HCT116 (cell line): ENCODE data around the gene PRIMPOL. TPM values are rescaled to one million over a fixed set of nuclear protein-coding genes. Genes with fewer than 3 reads are reported as not detected.

Experiments
- ATAC-seq: fragments of 200-7000 bp; cut with Tn5 transposase; 2 replicates; pipeline ENCODE4 v1.9.1; 2020; ENCODE audit warnings: mild to moderate bottlenecking, moderate library complexity
- BruUV-seq: library from RNA; stranded (reverse); fragments of 400-500 nt; replicated peaks from 2 replicates; lab custom pipeline; 2021; lab: Mats Ljungman, UMichigan
- CTCF ChIA-PET: fragments of 300-600 bp; sonication (Branson Sonifier 250); formaldehyde crosslinking; loops from one replicate; lab custom pipeline; 2021; ENCODE audit warnings: antibody characterized with exemption; lab: Charles Lee
- POLR2A ChIA-PET: fragments of 300-600, 350-600 bp; sonication (Branson Sonifier 250); formaldehyde crosslinking; loops from one replicate; lab custom pipeline; 2021; ENCODE audit warnings: antibody characterized with exemption; lab: Charles Lee
- RAD21 ChIA-PET, 2 experiments: fragments of 300-600 bp; sonication (Branson Sonifier 250); formaldehyde crosslinking; loops; one replicate each; lab custom pipeline; 2023; ENCODE audit warnings: low total read pairs in 2 of 2; ENCODE audit not compliant: uncharacterized antibody in 2 of 2, unreplicated experiment in 2 of 2, low non-redundant PET in 1 of 2; lab: Charles Lee
- DNase-seq: peaks from one replicate; pipeline ENCODE4 v3.0.0-alpha.2; 2010; ENCODE audit warnings: low read depth, low spot score
- H2AFZ ChIP-seq: fragments of 200-600 bp; shearing (Covaris generic), sonication (generic); 2 replicates; pipeline ENCODE4 v1.6.1; 2017; ENCODE audit warnings: low read depth, mixed run types, mixed read lengths, antibody characterized with exemption, low read length; ENCODE audit not compliant: poor library complexity, severe bottlenecking
- H3K27ac ChIP-seq: 2 replicates; pipeline ENCODE4 v1.5.1; 2012; ENCODE audit warnings: low read depth, low read length
- H3K27me3 ChIP-seq: fragments of 200-600 bp; sonication (generic); 2 replicates; pipeline ENCODE4 v1.6.1; 2016; ENCODE audit warnings: mixed run types, low read length, mixed read lengths; ENCODE audit not compliant: insufficient read depth
- H3K36me3 ChIP-seq, 2 experiments: fragments of 200-500 bp in 1 of 2; fragments of 200-600 bp in 1 of 2; sonication (Bioruptor generic) in 1 of 2; sonication (generic) in 1 of 2; 2 replicates each; pipeline versions ENCODE4 v1.5.1 to v1.6.1; 2014 to 2016; ENCODE audit warnings: low read length in 2 of 2, inconsistent platforms in 1 of 2, mixed read lengths in 1 of 2, mixed run types in 1 of 2; ENCODE audit not compliant: insufficient read depth in 2 of 2, control insufficient read depth in 1 of 2
- H3K4me1 ChIP-seq, 2 experiments: fragments of 200-600 bp in 1 of 2; sonication (generic) in 1 of 2; 2 replicates each; pipeline versions ENCODE4 v1.5.1 to v1.6.1; 2012 to 2017; ENCODE audit warnings: low read length in 2 of 2, inconsistent platforms in 1 of 2, mild to moderate bottlenecking in 1 of 2, mixed read lengths in 1 of 2, mixed run types in 1 of 2, moderate library complexity in 1 of 2; ENCODE audit not compliant: insufficient read depth in 2 of 2, control insufficient read depth in 1 of 2
- H3K4me2 ChIP-seq: fragments of 200-600 bp; sonication (generic); 2 replicates; pipeline ENCODE4 v1.6.1; 2017; ENCODE audit warnings: mixed run types, low read length, mixed read lengths
- H3K4me3 ChIP-seq, 2 experiments: fragments of 200-600 bp in 1 of 2; sonication (generic) in 1 of 2; replicated peaks in 1 of 2; 2 replicates each; pipeline ENCODE4 v1.5.1; 2011 to 2016; ENCODE audit warnings: low read length in 2 of 2, control low read depth in 1 of 2, low read depth in 1 of 2, mild to moderate bottlenecking in 1 of 2, mixed read lengths in 1 of 2, mixed run types in 1 of 2
- H3K79me2 ChIP-seq: fragments of 200-600 bp; sonication (generic); 2 replicates; pipeline ENCODE4 v1.6.1; 2017; ENCODE audit warnings: mild to moderate bottlenecking, mixed run types, low read length, moderate library complexity, mixed read lengths; ENCODE audit not compliant: insufficient read depth
- H3K9ac ChIP-seq: fragments of 200-600 bp; sonication (generic); 2 replicates; pipeline ENCODE4 v1.6.1; 2016; ENCODE audit warnings: low read length, mixed read lengths
- H3K9me2 ChIP-seq: fragments of 200-600 bp; sonication (generic), shearing (Covaris generic); 2 replicates; pipeline ENCODE4 v1.6.1; 2017; ENCODE audit warnings: mixed run types, mild to moderate bottlenecking, moderate library complexity; ENCODE audit not compliant: insufficient read depth
- H3K9me3 ChIP-seq, 2 experiments: fragments of 200-500 bp in 1 of 2; fragments of 200-600 bp in 1 of 2; sonication (Bioruptor generic) in 1 of 2; sonication (generic) in 1 of 2; 2 replicates each; pipeline ENCODE4 v1.6.1; 2014 to 2017; ENCODE audit warnings: low read length in 2 of 2, mixed read lengths in 2 of 2, inconsistent platforms in 1 of 2, low read depth in 1 of 2, mild to moderate bottlenecking in 1 of 2, mixed run types in 1 of 2, moderate library complexity in 1 of 2; ENCODE audit not compliant: control insufficient read depth in 1 of 2, insufficient read depth in 1 of 2
- H4K20me1 ChIP-seq: fragments of 200-600 bp; sonication (generic), shearing (Covaris generic); 2 replicates; pipeline ENCODE4 v1.6.1; 2017; ENCODE audit warnings: mixed run types, mild to moderate bottlenecking, moderate library complexity; ENCODE audit not compliant: insufficient read depth
- JUND ChIP-seq: IDR thresholded peaks from 2 replicates; pipeline ENCODE4 v1.6.1; 2012
- POLR2AphosphoS5 ChIP-seq: IDR thresholded peaks from 2 replicates; pipeline ENCODE4 v1.6.1; 2011; ENCODE audit warnings: mild to moderate bottlenecking, low read depth, low read length, moderate library complexity
- TCF7L2 ChIP-seq: IDR thresholded peaks from 2 replicates; pipeline ENCODE4 v1.7.0; 2011; ENCODE audit warnings: borderline replicate concordance, inconsistent platforms; ENCODE audit not compliant: insufficient read depth, insufficient read length; ENCODE audit errors: extremely low read depth
- ZFX ChIP-seq: fragments of 450-650 bp; IDR thresholded peaks from 2 replicates; pipeline ENCODE4 v1.6.1; 2017
- intact Hi-C: fragments of 100-400 bp; cut with micrococcal nuclease; formaldehyde crosslinking; loops from 2 replicates; pipeline ENCODE4 v1.10.0; 2022
- total RNA-seq: library from RNA; stranded (reverse); gene quantifications from one replicate; pipeline ENCODE4 v1.2.1, GENCODE V29; 2021; ENCODE audit not compliant: unreplicated experiment
- TF ChIP-seq, protein P1 (sequence below): IDR thresholded peaks from 2 replicates; pipeline ENCODE4 v1.6.1; 2012; ENCODE audit warnings: low read depth

Gene PRIMPOL
- total RNA-seq, 1 experiment from 2014 or later = 11.3 TPM

DNA sequence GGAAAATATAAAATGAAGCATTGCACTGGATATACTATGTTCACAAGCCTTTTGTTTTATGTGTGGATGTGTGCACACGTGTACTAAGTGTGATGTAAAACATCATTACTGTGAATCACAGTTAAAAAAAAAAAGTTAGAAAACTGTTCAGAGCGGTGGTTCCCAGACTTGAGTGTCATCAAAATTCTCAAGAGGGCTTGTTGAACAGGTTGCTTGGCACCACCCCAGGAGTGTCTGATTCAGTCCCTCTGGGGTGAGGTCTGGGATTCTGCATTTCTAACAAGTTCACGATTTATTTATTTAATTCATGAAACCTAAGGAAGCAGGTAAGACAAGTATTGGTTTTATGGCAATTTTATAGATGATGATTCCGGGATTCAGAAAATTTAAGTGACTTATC, 82.6 kb downstream of the PRIMPOL start:
- H3K27ac ChIP-seq = no peak overlapping the region
- intact Hi-C loops = loop anchor here (10.0 kb wide), 1 partner anchor 467 kb away; no protein-coding TSS in a partner anchor
- ATAC-seq = no peak
- CTCF ChIA-PET = no interaction called here
- peaks cover 0 to 8% of the 10 kb centered on the region in 2 experiments; a peak in 1 of 4 replicates for H3K36me3 ChIP-seq
- H4K20me1 ChIP-seq = no peaks in the 10 kb centered on the region
- RAD21 ChIA-PET = no interaction called here
- H3K4me1 ChIP-seq = peaks cover 0 to 7% of the 10 kb centered on the region in 2 experiments; a peak in 2 of 4 replicates
- no peaks in the 10 kb centered on the region for H3K9me2 ChIP-seq
- H3K4me3 ChIP-seq = peak overlapping the region in 1 of 2 experiments; percentile 81; a peak in 1 of 4 replicates
- peak overlapping the region; percentile 90 for H3K9ac ChIP-seq
- H3K79me2 ChIP-seq = peaks cover 42% of the 10 kb centered on the region
- BruUV-seq = no TSS peak
- no peaks in the 10 kb centered on the region for H3K27me3 ChIP-seq
- TF ChIP-seq JUND (no peak), TCF7L2 (no peak), POLR2AphosphoS5 (no peak), ZFX (no peak)
- TF ChIP-seq, protein P1, sequence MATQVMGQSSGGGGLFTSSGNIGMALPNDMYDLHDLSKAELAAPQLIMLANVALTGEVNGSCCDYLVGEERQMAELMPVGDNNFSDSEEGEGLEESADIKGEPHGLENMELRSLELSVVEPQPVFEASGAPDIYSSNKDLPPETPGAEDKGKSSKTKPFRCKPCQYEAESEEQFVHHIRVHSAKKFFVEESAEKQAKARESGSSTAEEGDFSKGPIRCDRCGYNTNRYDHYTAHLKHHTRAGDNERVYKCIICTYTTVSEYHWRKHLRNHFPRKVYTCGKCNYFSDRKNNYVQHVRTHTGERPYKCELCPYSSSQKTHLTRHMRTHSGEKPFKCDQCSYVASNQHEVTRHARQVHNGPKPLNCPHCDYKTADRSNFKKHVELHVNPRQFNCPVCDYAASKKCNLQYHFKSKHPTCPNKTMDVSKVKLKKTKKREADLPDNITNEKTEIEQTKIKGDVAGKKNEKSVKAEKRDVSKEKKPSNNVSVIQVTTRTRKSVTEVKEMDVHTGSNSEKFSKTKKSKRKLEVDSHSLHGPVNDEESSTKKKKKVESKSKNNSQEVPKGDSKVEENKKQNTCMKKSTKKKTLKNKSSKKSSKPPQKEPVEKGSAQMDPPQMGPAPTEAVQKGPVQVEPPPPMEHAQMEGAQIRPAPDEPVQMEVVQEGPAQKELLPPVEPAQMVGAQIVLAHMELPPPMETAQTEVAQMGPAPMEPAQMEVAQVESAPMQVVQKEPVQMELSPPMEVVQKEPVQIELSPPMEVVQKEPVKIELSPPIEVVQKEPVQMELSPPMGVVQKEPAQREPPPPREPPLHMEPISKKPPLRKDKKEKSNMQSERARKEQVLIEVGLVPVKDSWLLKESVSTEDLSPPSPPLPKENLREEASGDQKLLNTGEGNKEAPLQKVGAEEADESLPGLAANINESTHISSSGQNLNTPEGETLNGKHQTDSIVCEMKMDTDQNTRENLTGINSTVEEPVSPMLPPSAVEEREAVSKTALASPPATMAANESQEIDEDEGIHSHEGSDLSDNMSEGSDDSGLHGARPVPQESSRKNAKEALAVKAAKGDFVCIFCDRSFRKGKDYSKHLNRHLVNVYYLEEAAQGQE = no peak
- no peaks in the 10 kb centered on the region for H3K9me3 ChIP-seq
- peak overlapping the region; percentile 84 for H3K4me2 ChIP-seq
- POLR2A ChIA-PET = interaction anchor here (0.7 kb wide), 1 partner anchor 68 kb away, joined by 3 read pairs; no protein-coding TSS in a partner anchor
- H2AFZ ChIP-seq = no peak overlapping the region
- DNase-seq = no peak
